ENCODE results near the gene TNIK. TPM values are rescaled to one million over a fixed set of nuclear protein-coding genes. Genes with fewer than 3 reads are reported as not detected.

TNIK gene
- total RNA-seq, 1 experiment from 2014 or later: 22.4 TPM

- ChIA-PET POLR2A (no interaction called here), CTCF (no interaction called here)
- Mint-ChIP-seq H3K27me3 (ENCODE audit: insufficient read depth, unreplicated experiment) (no peaks in the 10 kb centered on the region), H3K4me1 (ENCODE audit: low read depth, unreplicated experiment) (peaks cover 11% of the 10 kb centered on the region), H3K4me3 (ENCODE audit: unreplicated experiment) (no peak overlapping the region), H3K27ac (ENCODE audit: unreplicated experiment) (no peak overlapping the region), H3K9me3 (ENCODE audit: unreplicated experiment) (no peaks in the 10 kb centered on the region), H3K36me3 (ENCODE audit: insufficient read depth, unreplicated experiment) (no peaks in the 10 kb centered on the region)
- TF ChIP-seq, protein P1, sequence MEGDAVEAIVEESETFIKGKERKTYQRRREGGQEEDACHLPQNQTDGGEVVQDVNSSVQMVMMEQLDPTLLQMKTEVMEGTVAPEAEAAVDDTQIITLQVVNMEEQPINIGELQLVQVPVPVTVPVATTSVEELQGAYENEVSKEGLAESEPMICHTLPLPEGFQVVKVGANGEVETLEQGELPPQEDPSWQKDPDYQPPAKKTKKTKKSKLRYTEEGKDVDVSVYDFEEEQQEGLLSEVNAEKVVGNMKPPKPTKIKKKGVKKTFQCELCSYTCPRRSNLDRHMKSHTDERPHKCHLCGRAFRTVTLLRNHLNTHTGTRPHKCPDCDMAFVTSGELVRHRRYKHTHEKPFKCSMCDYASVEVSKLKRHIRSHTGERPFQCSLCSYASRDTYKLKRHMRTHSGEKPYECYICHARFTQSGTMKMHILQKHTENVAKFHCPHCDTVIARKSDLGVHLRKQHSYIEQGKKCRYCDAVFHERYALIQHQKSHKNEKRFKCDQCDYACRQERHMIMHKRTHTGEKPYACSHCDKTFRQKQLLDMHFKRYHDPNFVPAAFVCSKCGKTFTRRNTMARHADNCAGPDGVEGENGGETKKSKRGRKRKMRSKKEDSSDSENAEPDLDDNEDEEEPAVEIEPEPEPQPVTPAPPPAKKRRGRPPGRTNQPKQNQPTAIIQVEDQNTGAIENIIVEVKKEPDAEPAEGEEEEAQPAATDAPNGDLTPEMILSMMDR (IDR thresholded peaks at IDR 0.05; ENCODE audit: insufficient read depth in 1 of 2, low read depth in 1 of 2, low read length in 1 of 2, severe bottlenecking in 1 of 2, unreplicated experiment in 1 of 2): no peak
- Histone ChIP-seq H3K36me3 (ENCODE audit: control insufficient read depth, insufficient read depth, low read length) (no peaks in the 10 kb centered on the region), H3K4me1 (no peaks in the 10 kb centered on the region), H3K27me3 (replicated peaks; ENCODE audit: control insufficient read depth, insufficient read depth, low read length) (no peaks in the 10 kb centered on the region), H3K9me3 (no peaks in the 10 kb centered on the region), H3K4me3 (ENCODE audit: low read depth, low read length) (no peak overlapping the region)
- intact Hi-C loops (cut with micrococcal nuclease; ENCODE audit: unreplicated experiment): no loop called here
- no peak for DNase-seq
- no TSS peak for BruUV-seq (replicated peaks)
These were observed 199.3 kb downstream of the TNIK start for GRCh38 chr3:171260899-171261298.

DNA sequence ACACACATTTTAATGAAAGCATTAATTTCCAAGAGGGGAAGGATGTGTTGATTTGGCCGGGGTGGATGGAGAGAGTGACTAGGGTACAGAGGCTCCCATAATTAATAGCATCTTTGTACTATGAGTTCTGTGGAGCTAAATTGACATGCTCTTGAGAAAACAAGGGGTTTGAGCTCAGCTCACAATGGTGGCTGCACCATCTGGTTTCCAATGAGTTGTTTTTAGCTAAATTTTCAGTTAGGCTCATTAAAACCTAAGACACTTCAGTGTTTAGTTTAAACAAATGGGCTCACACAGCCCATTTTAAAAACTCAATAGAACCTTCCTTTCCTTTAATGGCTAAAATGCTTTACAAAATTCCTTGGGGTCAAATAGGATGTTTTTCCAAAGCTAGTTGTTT, 199.7 kb downstream of the TNIK start:
- H3K4me1 Mint-ChIP-seq (ENCODE audit: low read depth, unreplicated experiment): peaks cover 11% of the 10 kb centered on the region
- no TSS peak for BruUV-seq (replicated peaks)
- no peak overlapping the region for H3K4me3 Mint-ChIP-seq (ENCODE audit: unreplicated experiment)
- ChIA-PET CTCF (no interaction called here), POLR2A (no interaction called here)
- no peaks in the 10 kb centered on the region for H3K9me3 Mint-ChIP-seq (ENCODE audit: unreplicated experiment)
- Histone ChIP-seq H3K4me3 (ENCODE audit: low read depth, low read length) (no peak overlapping the region), H3K27me3 (replicated peaks; ENCODE audit: control insufficient read depth, insufficient read depth, low read length) (no peaks in the 10 kb centered on the region), H3K4me1 (no peaks in the 10 kb centered on the region), H3K9me3 (no peaks in the 10 kb centered on the region), H3K36me3 (ENCODE audit: control insufficient read depth, insufficient read depth, low read length) (no peaks in the 10 kb centered on the region)
- H3K36me3 Mint-ChIP-seq (ENCODE audit: insufficient read depth, unreplicated experiment): no peaks in the 10 kb centered on the region
- TF ChIP-seq, protein P1 (IDR thresholded peaks at IDR 0.05; ENCODE audit: insufficient read depth in 1 of 2, low read depth in 1 of 2, low read length in 1 of 2, severe bottlenecking in 1 of 2, unreplicated experiment in 1 of 2): no peak
- DNase-seq: no peak
- H3K27ac Mint-ChIP-seq (ENCODE audit: unreplicated experiment): no peak overlapping the region
- intact Hi-C loops (cut with micrococcal nuclease; ENCODE audit: unreplicated experiment): no loop called here
- H3K27me3 Mint-ChIP-seq (ENCODE audit: insufficient read depth, unreplicated experiment): no peaks in the 10 kb centered on the region

- ChIA-PET POLR2A (no interaction called here), CTCF (no interaction called here)
- DNase-seq: no peak
- no peaks in the 10 kb centered on the region for H3K4me1 ChIP-seq
- no peaks in the 10 kb centered on the region for H3K9me3 ChIP-seq
- H3K27me3 ChIP-seq (replicated peaks; ENCODE audit: control insufficient read depth, insufficient read depth, low read length): no peaks in the 10 kb centered on the region
- Mint-ChIP-seq H3K27ac (ENCODE audit: unreplicated experiment) (no peak overlapping the region), H3K36me3 (ENCODE audit: insufficient read depth, unreplicated experiment) (no peaks in the 10 kb centered on the region), H3K9me3 (ENCODE audit: unreplicated experiment) (no peaks in the 10 kb centered on the region), H3K4me1 (ENCODE audit: low read depth, unreplicated experiment) (peaks cover 11% of the 10 kb centered on the region), H3K27me3 (ENCODE audit: insufficient read depth, unreplicated experiment) (no peaks in the 10 kb centered on the region), H3K4me3 (ENCODE audit: unreplicated experiment) (no peak overlapping the region)
- no peaks in the 10 kb centered on the region for H3K36me3 ChIP-seq (ENCODE audit: control insufficient read depth, insufficient read depth, low read length)
- H3K4me3 ChIP-seq (ENCODE audit: low read depth, low read length): no peak overlapping the region
- intact Hi-C loops (cut with micrococcal nuclease; ENCODE audit: unreplicated experiment): no loop called here
- TF ChIP-seq, protein P1 (IDR thresholded peaks at IDR 0.05; ENCODE audit: insufficient read depth in 1 of 2, low read depth in 1 of 2, low read length in 1 of 2, severe bottlenecking in 1 of 2, unreplicated experiment in 1 of 2): no peak
- no TSS peak for BruUV-seq (replicated peaks)
These were observed 201.9 kb downstream of the TNIK start for GRCh38 chr3:171258316-171258715.

All from Caco-2 (cell line).